Measurements from ENCODE around the gene DHX40. TPM values are rescaled to one million over a fixed set of nuclear protein-coding genes. Genes with fewer than 3 reads are reported as not detected.

The DHX40 gene
- total and polyA plus RNA-seq, 2 of the 13 experiments (the other 11 are each of a cell fraction or from before 2014, with no cell fraction given), result 22.2 to 37.0 TPM

DNA sequence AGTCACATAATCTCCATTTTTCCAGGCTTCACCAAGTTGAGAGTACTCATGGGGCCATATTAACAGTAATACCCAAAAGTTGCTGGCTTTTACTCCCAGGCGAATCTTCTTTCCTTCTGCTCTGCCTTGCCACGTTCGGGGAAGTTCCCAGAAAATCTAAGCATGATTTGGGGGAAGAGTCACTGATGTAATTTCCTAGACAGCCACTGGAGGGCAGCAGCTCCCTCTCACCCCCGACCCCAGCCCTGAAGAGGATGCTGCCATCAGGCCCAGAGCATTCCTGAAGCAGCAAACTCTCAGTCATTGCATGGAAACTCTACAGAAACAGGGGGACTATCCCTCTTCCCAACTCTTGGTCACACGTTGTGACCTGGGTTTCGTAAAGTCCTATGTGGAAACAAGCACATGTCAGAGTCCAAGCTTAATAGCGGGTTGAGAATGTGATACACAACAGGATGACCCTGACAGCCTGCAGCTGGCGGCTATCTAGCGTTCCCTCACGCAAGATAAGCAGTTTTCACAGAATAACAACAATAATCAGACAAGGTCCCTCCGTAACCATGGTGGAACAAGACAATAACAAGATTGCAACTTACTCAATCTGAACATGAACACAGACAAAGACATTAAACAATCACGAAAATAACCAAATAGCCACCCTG, 43.8 kb upstream of the DHX40 start (continued):
- TF ChIP-seq, protein P1, sequence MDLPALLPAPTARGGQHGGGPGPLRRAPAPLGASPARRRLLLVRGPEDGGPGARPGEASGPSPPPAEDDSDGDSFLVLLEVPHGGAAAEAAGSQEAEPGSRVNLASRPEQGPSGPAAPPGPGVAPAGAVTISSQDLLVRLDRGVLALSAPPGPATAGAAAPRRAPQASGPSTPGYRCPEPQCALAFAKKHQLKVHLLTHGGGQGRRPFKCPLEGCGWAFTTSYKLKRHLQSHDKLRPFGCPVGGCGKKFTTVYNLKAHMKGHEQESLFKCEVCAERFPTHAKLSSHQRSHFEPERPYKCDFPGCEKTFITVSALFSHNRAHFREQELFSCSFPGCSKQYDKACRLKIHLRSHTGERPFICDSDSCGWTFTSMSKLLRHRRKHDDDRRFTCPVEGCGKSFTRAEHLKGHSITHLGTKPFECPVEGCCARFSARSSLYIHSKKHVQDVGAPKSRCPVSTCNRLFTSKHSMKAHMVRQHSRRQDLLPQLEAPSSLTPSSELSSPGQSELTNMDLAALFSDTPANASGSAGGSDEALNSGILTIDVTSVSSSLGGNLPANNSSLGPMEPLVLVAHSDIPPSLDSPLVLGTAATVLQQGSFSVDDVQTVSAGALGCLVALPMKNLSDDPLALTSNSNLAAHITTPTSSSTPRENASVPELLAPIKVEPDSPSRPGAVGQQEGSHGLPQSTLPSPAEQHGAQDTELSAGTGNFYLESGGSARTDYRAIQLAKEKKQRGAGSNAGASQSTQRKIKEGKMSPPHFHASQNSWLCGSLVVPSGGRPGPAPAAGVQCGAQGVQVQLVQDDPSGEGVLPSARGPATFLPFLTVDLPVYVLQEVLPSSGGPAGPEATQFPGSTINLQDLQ (CRISPR knock-in tag; IDR thresholded peaks at IDR 0.05), result no peak
- no peak for TF ChIP-seq NFRKB (IDR thresholded peaks at IDR 0.05)
- no peak for TF ChIP-seq HMG20B (CRISPR knock-in tag; conservative IDR thresholded peaks at IDR 0.05)
- TF ChIP-seq ZNF883 (CRISPR knock-in tag; IDR thresholded peaks at IDR 0.05; ENCODE audit: not compliant biosample characterization), result no peak
- peak; percentile 81 for TF ChIP-seq TEAD3 (CRISPR knock-in tag; optimal IDR thresholded peaks at IDR 0.05; ENCODE audit: borderline replicate concordance)
- no peak for TF ChIP-seq HOXD1 (CRISPR knock-in tag; IDR thresholded peaks at IDR 0.05)
- no peak for TF ChIP-seq PHB2 (IDR thresholded peaks at IDR 0.05; ENCODE audit: partially characterized antibody)
- TF ChIP-seq, protein P2, sequence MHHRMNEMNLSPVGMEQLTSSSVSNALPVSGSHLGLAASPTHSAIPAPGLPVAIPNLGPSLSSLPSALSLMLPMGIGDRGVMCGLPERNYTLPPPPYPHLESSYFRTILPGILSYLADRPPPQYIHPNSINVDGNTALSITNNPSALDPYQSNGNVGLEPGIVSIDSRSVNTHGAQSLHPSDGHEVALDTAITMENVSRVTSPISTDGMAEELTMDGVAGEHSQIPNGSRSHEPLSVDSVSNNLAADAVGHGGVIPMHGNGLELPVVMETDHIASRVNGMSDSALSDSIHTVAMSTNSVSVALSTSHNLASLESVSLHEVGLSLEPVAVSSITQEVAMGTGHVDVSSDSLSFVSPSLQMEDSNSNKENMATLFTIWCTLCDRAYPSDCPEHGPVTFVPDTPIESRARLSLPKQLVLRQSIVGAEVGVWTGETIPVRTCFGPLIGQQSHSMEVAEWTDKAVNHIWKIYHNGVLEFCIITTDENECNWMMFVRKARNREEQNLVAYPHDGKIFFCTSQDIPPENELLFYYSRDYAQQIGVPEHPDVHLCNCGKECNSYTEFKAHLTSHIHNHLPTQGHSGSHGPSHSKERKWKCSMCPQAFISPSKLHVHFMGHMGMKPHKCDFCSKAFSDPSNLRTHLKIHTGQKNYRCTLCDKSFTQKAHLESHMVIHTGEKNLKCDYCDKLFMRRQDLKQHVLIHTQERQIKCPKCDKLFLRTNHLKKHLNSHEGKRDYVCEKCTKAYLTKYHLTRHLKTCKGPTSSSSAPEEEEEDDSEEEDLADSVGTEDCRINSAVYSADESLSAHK (CRISPR knock-in tag; IDR thresholded peaks at IDR 0.05; ENCODE audit: borderline replicate concordance), result no peak
- no peak for TF ChIP-seq SOX6 (IDR thresholded peaks at IDR 0.05)
- TF ChIP-seq SOX6 (CRISPR knock-in tag; IDR thresholded peaks at IDR 0.05), result peak; percentile 94
- no peak for TF ChIP-seq ZFYVE20 (CRISPR knock-in tag; IDR thresholded peaks at IDR 0.05; ENCODE audit: borderline replicate concordance, low read depth)
- peak; percentile 46; the same call in 1 of the 2 replicates for TF ChIP-seq ETV5 (CRISPR knock-in tag; IDR thresholded peaks at IDR 0.05; ENCODE audit: borderline replicate concordance)
- no peak for TF ChIP-seq GLI4 (CRISPR knock-in tag; IDR thresholded peaks at IDR 0.05; ENCODE audit: borderline replicate concordance)
- peak; percentile 66; the same call in 1 of the 2 replicates for TF ChIP-seq TBX2 (CRISPR knock-in tag; IDR thresholded peaks at IDR 0.05; ENCODE audit: borderline replicate concordance)
- no peak for TF ChIP-seq ZSCAN25 (CRISPR knock-in tag; IDR thresholded peaks at IDR 0.05)
- no peak for TF ChIP-seq ZBTB1 (CRISPR knock-in tag; IDR thresholded peaks at IDR 0.05; ENCODE audit: borderline replicate concordance)
- TF ChIP-seq, protein P3, sequence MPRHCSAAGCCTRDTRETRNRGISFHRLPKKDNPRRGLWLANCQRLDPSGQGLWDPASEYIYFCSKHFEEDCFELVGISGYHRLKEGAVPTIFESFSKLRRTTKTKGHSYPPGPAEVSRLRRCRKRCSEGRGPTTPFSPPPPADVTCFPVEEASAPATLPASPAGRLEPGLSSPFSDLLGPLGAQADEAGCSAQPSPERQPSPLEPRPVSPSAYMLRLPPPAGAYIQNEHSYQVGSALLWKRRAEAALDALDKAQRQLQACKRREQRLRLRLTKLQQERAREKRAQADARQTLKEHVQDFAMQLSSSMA (CRISPR knock-in tag; IDR thresholded peaks at IDR 0.05), result peak; percentile 70
- no peak for TF ChIP-seq MED13 (CRISPR knock-in tag; IDR thresholded peaks at IDR 0.05)
- no peak for TF ChIP-seq NKX3-1 (CRISPR knock-in tag; IDR thresholded peaks at IDR 0.05)
- TF ChIP-seq ZNF124 (CRISPR knock-in tag; IDR thresholded peaks at IDR 0.05), result peak; percentile 57; the same call in 1 of the 2 replicates
- peak; percentile 89 for TF ChIP-seq RXRA (CRISPR knock-in tag; IDR thresholded peaks at IDR 0.05)
- TF ChIP-seq CCAR2 (optimal IDR thresholded peaks at IDR 0.05; ENCODE audit: low read depth, low read length), result no peak
- TF ChIP-seq HDAC2 (CRISPR knock-in tag; IDR thresholded peaks at IDR 0.05), result peak; percentile 45; the same call in 1 of the 2 replicates
- no peak for TF ChIP-seq NBN (conservative IDR thresholded peaks at IDR 0.05)
- TF ChIP-seq, protein P4, sequence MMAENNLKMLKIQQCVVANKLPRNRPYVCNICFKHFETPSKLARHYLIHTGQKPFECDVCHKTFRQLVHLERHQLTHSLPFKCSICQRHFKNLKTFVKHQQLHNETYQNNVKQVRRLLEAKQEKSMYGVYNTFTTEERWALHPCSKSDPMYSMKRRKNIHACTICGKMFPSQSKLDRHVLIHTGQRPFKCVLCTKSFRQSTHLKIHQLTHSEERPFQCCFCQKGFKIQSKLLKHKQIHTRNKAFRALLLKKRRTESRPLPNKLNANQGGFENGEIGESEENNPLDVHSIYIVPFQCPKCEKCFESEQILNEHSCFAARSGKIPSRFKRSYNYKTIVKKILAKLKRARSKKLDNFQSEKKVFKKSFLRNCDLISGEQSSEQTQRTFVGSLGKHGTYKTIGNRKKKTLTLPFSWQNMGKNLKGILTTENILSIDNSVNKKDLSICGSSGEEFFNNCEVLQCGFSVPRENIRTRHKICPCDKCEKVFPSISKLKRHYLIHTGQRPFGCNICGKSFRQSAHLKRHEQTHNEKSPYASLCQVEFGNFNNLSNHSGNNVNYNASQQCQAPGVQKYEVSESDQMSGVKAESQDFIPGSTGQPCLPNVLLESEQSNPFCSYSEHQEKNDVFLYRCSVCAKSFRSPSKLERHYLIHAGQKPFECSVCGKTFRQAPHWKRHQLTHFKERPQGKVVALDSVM (CRISPR knock-in tag; IDR thresholded peaks at IDR 0.05), result no peak

Data from HepG2 (cell line).